GM06990 (cell line): Measurements from ENCODE around the gene RASSF8.

Experiments used
- DNase-seq: peaks from one replicate; pipeline ENCODE4 v3.0.0-alpha.2; 2011; ENCODE audit not compliant: insufficient read length; ENCODE audit errors: extremely low read depth
- H3K27me3 ChIP-seq: replicated peaks from 2 replicates; pipeline ENCODE4 v1.6.0; 2011; ENCODE audit warnings: low read length; ENCODE audit not compliant: control insufficient read depth, insufficient read depth
- H3K36me3 ChIP-seq: 2 replicates; pipeline ENCODE4 v1.5.1; 2011; ENCODE audit warnings: low read length; ENCODE audit not compliant: control insufficient read depth, insufficient read depth
- H3K4me3 ChIP-seq: replicated peaks from 2 replicates; pipeline ENCODE4 v1.5.1; 2011; ENCODE audit warnings: low read depth, mild to moderate bottlenecking, control low read depth, low read length
- TF ChIP-seq, protein P1 (sequence below): IDR thresholded peaks from 2 replicates; pipeline ENCODE4 v1.5.1; 2011; ENCODE audit warnings: low read length, control low read depth, mild to moderate bottlenecking, inconsistent platforms; ENCODE audit not compliant: insufficient read depth, poor library complexity, severe bottlenecking

Gene RASSF8

DNA sequence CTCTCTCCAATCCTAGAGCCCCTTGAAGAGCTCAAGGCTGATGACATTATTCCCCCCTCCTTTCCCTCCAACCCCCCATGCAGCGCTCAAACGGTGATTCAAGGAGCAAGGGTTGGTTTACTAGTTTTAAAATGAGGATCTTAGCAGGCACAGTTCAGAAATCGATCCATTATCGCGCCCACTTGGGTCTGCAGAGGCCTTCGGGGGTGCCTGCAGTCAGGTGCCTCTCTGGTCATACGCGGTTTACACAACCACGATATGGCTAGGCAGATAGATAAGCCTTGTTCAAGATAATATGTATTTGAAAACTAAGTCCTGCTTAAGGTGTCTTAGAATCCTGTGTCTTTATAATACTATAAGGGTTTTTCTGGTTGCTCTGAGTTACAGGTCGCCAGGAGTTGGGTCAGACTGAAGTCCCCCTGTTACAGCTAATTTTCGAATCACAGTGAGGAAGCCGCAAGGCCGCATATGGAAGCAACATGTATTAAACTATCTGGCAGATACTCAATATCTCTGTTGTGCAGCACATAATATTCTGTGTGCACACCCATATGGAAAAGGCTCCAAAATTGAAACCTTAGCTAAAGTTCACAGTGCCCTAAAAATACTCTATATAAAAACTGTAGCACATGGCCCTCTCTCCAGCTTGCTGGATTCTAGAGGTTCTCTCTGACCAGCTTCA is 156.4 kb downstream of the RASSF8 start:
- Histone ChIP-seq H3K27me3 (no peaks in the 10 kb centered on the region; the same call in 1 of the 2 replicates), H3K36me3 (no peaks in the 10 kb centered on the region), H3K4me3 (peak overlapping the region; percentile 29)
- no peak for DNase-seq
- TF ChIP-seq, protein P1, sequence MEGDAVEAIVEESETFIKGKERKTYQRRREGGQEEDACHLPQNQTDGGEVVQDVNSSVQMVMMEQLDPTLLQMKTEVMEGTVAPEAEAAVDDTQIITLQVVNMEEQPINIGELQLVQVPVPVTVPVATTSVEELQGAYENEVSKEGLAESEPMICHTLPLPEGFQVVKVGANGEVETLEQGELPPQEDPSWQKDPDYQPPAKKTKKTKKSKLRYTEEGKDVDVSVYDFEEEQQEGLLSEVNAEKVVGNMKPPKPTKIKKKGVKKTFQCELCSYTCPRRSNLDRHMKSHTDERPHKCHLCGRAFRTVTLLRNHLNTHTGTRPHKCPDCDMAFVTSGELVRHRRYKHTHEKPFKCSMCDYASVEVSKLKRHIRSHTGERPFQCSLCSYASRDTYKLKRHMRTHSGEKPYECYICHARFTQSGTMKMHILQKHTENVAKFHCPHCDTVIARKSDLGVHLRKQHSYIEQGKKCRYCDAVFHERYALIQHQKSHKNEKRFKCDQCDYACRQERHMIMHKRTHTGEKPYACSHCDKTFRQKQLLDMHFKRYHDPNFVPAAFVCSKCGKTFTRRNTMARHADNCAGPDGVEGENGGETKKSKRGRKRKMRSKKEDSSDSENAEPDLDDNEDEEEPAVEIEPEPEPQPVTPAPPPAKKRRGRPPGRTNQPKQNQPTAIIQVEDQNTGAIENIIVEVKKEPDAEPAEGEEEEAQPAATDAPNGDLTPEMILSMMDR: no peak

DNA sequence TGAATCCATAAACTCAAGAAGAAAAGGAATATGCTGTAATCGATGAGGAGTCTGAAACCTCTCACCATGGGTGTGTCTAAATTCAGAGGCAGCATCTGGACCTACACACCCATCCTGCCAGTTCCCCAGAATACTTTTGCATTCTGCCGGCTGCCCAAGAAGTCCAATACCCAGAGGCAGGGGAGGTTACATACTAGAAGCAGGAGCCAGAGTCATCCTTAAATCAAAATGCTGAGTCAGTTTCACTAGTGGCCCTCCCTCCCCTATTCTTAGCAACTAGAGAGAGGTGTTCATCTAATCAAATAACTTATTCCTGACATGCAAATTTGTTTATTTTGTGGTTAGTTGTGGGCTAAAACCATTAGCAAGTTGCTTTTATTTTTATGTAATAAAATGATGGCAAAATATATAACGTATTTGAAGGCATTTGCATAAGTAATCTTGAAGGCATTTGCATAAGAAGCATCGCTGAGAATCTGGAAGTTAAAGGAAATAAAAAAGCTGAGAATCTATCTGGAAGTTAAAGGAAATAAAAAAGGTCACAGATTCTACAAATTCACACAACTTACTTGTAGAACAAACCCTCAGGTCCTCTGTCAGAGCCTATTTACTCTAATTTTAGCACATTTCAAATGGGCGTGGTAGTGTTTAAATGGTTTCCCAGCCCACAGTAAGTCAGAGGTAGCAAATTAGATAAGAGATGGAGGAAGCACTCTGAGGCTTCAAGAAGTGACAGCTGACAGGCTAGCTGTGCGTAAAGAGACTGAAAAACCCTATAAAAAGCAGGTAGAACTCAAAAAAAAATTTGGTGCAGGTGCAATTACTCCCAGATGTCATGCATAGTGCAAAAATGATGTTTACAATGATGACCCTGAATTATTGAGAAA is 158.6 kb downstream of the RASSF8 start:
- Histone ChIP-seq H3K36me3 (no peaks in the 10 kb centered on the region), H3K27me3 (no peaks in the 10 kb centered on the region; the same call in 1 of the 2 replicates), H3K4me3 (no peak overlapping the region)
- TF ChIP-seq, protein P1: no peak
- no peak for DNase-seq

DNA sequence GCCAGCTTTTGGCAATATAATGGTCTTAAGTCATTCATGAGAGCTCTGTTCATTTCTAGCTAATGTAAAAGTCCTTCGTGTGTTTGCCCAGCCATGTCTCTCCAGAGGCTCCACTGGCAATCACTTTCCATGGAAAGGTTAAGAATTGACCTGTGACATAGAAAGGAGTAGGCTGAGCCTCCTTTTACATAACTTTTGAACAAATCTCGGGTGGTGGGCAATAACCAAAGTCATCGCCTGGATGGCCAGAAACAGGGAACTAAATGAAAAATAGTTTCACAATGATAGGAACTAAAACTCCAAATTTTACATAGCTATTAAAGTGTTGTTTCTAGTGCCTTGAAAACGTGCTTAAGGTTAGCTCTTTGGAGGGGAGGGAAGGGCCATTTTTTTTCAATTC is 159.8 kb downstream of the RASSF8 start:
- Histone ChIP-seq H3K27me3 (no peaks in the 10 kb centered on the region; the same call in none of the 2 replicates), H3K4me3 (no peak overlapping the region), H3K36me3 (no peaks in the 10 kb centered on the region)
- TF ChIP-seq, protein P1: no peak
- no peak for DNase-seq

DNA sequence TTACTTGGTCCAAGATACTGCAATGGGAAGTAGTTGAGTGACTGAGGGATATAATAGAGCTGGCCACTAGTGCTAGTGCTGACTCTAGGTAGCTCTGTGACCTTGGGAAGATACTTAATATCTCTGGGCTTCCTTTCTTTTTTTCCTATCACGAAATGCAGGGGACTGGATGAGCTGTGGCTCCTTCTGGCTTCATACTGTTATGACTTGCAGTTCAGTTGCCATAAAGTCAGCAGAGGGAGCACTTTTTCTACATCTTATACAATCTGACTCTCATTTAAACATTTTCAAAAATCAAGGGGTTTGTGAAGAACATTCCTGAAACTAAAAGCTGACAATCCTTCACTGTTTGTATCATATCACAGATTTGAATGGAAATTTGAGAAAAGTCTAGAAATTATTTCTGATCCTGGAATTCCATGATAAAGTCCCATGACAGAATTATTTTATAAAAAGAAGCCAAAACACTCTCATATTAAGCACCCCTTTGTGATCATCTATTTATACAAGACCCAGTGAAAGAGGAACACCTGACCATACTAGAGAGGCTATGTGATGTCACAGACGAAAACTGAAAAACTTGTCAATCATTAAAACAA is 161.0 kb downstream of the RASSF8 start:
- no peaks in the 10 kb centered on the region for H3K36me3 ChIP-seq
- TF ChIP-seq, protein P1: peak; percentile 69
- peaks cover 2% of the 10 kb centered on the region for H3K27me3 ChIP-seq
- no peak overlapping the region for H3K4me3 ChIP-seq
- DNase-seq: no peak

DNA sequence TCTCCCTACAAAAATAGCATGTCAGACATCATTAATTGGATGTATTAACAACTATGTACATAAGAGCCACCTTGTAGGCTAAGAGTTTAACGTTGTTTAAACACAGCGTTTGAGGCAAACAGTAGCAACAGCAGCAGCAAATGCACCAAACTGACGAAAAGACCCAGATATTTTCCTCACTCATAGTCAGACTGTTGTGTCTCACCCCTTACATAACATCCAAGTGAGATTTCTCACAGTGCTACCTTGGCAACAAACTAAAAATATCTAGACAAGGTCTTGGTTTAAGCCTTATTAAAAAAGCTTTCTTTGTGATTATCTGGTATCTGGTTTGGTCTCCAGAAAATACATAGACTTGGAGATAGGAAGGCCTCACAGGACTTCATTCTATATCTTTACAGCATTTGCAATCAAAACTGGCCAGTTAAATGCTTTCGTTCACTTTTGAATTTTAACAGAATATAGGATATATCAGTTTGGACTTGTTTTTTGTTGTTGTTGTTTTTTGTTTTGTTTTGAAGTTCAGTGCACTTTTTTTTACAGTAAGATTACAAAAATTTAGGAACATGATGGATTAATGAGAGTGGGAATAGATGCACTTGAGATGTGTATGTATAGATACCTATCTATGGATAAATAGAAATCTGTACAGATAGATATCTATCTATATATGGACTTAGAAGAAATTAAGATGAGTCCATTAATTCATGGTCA is 162.2 kb downstream of the RASSF8 start:
- H3K27me3 ChIP-seq: peaks cover 2% of the 10 kb centered on the region
- TF ChIP-seq, protein P1: no peak
- H3K4me3 ChIP-seq: no peak overlapping the region
- DNase-seq: no peak
- no peaks in the 10 kb centered on the region for H3K36me3 ChIP-seq
